GM23338 (cell line): Measurements from ENCODE around the gene TMBIM6. TPM values are rescaled to one million over a fixed set of nuclear protein-coding genes. Genes with fewer than 3 reads are reported as not detected.

ENCODE experiments used
- ATAC-seq: fragments of 200-7000 bp; cut with Tn5 transposase; 3 replicates; pipeline ENCODE4 v1.9.1; 2020
- DNase-seq: peaks from one replicate; pipeline ENCODE4 v3.0.0-alpha.2; 2015; ENCODE audit warnings: low spot score
- H2AFZ ChIP-seq: fragments of 200-600 bp; sonication (generic); 2 replicates; pipeline ENCODE4 v1.8.0; 2016; ENCODE audit warnings: antibody characterized with exemption, mild to moderate bottlenecking, moderate library complexity
- H3F3A ChIP-seq: fragments of 200-600 bp; sonication (generic); replicated peaks from 2 replicates; pipeline ENCODE4 v1.8.0; 2017; ENCODE audit warnings: antibody characterized with exemption, mixed run types, low read depth
- H3K27ac ChIP-seq: fragments of 200-600 bp; sonication (generic); 2 replicates; pipeline ENCODE4 v1.6.1; 2016; ENCODE audit warnings: low read depth
- H3K27me3 ChIP-seq: fragments of 200-600 bp; sonication (generic); 2 replicates; pipeline ENCODE4 v1.8.0; 2016; ENCODE audit warnings: mild to moderate bottlenecking, mixed run types, moderate library complexity; ENCODE audit not compliant: insufficient read depth
- H3K36me3 ChIP-seq: fragments of 200-600 bp; sonication (generic); 2 replicates; pipeline ENCODE4 v1.8.0; 2016; ENCODE audit warnings: mild to moderate bottlenecking; ENCODE audit not compliant: insufficient read depth
- H3K4me1 ChIP-seq: fragments of 200-600 bp; sonication (generic); 2 replicates; pipeline ENCODE4 v1.8.0; 2016; ENCODE audit warnings: mild to moderate bottlenecking, moderate library complexity; ENCODE audit not compliant: insufficient read depth
- H3K4me2 ChIP-seq: fragments of 200-600 bp; sonication (generic); 2 replicates; pipeline ENCODE4 v1.7.1; 2017; ENCODE audit warnings: mixed run types
- H3K4me3 ChIP-seq: fragments of 200-600 bp; sonication (generic); 2 replicates; pipeline ENCODE4 v1.6.1; 2016; ENCODE audit warnings: mixed run types
- H3K79me2 ChIP-seq: fragments of 200-600 bp; sonication (generic); replicated peaks from 2 replicates; pipeline ENCODE4 v1.8.0; 2017; ENCODE audit warnings: mild to moderate bottlenecking; ENCODE audit not compliant: insufficient read depth
- H3K9me2 ChIP-seq: fragments of 200-600 bp; sonication (generic); 2 replicates; pipeline ENCODE4 v1.8.0; 2017; ENCODE audit not compliant: insufficient read depth
- H4K20me1 ChIP-seq: fragments of 200-600 bp; sonication (generic); replicated peaks from 2 replicates; pipeline ENCODE4 v1.8.0; 2017; ENCODE audit warnings: mild to moderate bottlenecking; ENCODE audit not compliant: insufficient read depth
- H3K27ac Mint-ChIP-seq: 2 replicates; pipeline ENCODE4 v1.8.0; 2020; ENCODE audit warnings: inconsistent platforms, mild to moderate bottlenecking, moderate library complexity, mixed read lengths
- H3K27me3 Mint-ChIP-seq: 3 replicates; pipeline ENCODE4 v1.8.0; 2022; ENCODE audit warnings: low read depth, mild to moderate bottlenecking, moderate library complexity, mixed read lengths, inconsistent platforms; ENCODE audit not compliant: insufficient read depth, poor library complexity
- H3K36me3 Mint-ChIP-seq: 3 replicates; pipeline ENCODE4 v1.8.0; 2021; ENCODE audit warnings: low read depth, mild to moderate bottlenecking, inconsistent platforms, moderate library complexity, mixed read lengths
- H3K4me1 Mint-ChIP-seq: 3 replicates; pipeline ENCODE4 v1.8.0; 2020; ENCODE audit warnings: mild to moderate bottlenecking, inconsistent platforms, mixed read lengths
- H3K4me3 Mint-ChIP-seq: 3 replicates; pipeline ENCODE4 v1.8.0; 2021; ENCODE audit warnings: moderate library complexity, mild to moderate bottlenecking, inconsistent platforms, mixed read lengths
- H3K9me3 Mint-ChIP-seq: 3 replicates; pipeline ENCODE4 v1.8.0; 2020; ENCODE audit warnings: moderate library complexity, mild to moderate bottlenecking, inconsistent platforms, mixed read lengths
- CREB1 ChIP-seq: fragments of 250-450 bp; sonication (Bioruptor Pico); IDR thresholded peaks from 2 replicates; pipeline ENCODE4 v1.5.0; 2020; ENCODE audit warnings: low read depth, mild to moderate bottlenecking, moderate library complexity
- CTCF ChIP-seq, 2 experiments: fragments of 200-600 bp in 1 of 2; sonication (generic) in 1 of 2; conservative IDR thresholded peaks; 2 replicates each; pipeline versions ENCODE4 v1.5.1 to v1.6.1; 2016 to 2017; ENCODE audit warnings: antibody characterized with exemption in 2 of 2, low read depth in 2 of 2, mild to moderate bottlenecking in 2 of 2, moderate library complexity in 1 of 2
- JUNB ChIP-seq: IDR thresholded peaks from one replicate; pipeline ENCODE4 v1.6.1; 2016; ENCODE audit warnings: antibody characterized with exemption; ENCODE audit not compliant: unreplicated experiment
- NANOG ChIP-seq: IDR thresholded peaks from 2 replicates; pipeline ENCODE4 v1.6.1; 2016; ENCODE audit warnings: antibody characterized with exemption, borderline replicate concordance
- POLR2AphosphoS5 ChIP-seq: IDR thresholded peaks from 2 replicates; pipeline ENCODE4 v1.6.1; 2016; ENCODE audit warnings: antibody characterized with exemption, low read depth
- STAT1 ChIP-seq: IDR thresholded peaks from one replicate; pipeline ENCODE4 v1.6.1; 2016; ENCODE audit warnings: antibody characterized with exemption; ENCODE audit not compliant: unreplicated experiment
- ZNF114 ChIP-seq: fragments of 250-450 bp; sonication (Bioruptor Pico); IDR thresholded peaks from 2 replicates; pipeline ENCODE4 v1.5.0; 2020; ENCODE audit warnings: mild to moderate bottlenecking, moderate library complexity
- ZNF331 ChIP-seq: fragments of 250-450 bp; sonication (Bioruptor Pico); IDR thresholded peaks from 2 replicates; pipeline ENCODE4 v1.5.0; 2020; ENCODE audit warnings: low read depth, mild to moderate bottlenecking, moderate library complexity
- polyA plus RNA-seq: library from polyadenylated mRNA; unstranded; fragments of >200 nt; fragmentation: Nextera tagmentation; extraction: Ambion mirVana; gene quantifications from 2 replicates; pipeline ENCODE4 v1.2.1, GENCODE V29; 2016
- total RNA-seq: library from RNA; depleted of rRNA; stranded (reverse); fragments of >200 nt; shearing (Covaris generic); gene quantifications from 2 replicates; pipeline ENCODE4 v1.2.3, GENCODE V29; 2014
- TF ChIP-seq, protein P1 (sequence below): IDR thresholded peaks from 2 replicates; pipeline ENCODE4 v1.6.1; 2016; ENCODE audit warnings: antibody characterized with exemption
- TF ChIP-seq, protein P2 (sequence below): fragments of 250-450 bp; sonication (Bioruptor Pico); IDR thresholded peaks from 2 replicates; pipeline ENCODE4 v1.5.0; 2020; ENCODE audit warnings: mild to moderate bottlenecking, moderate library complexity
- TF ChIP-seq, protein P3 (sequence below): IDR thresholded peaks from one replicate; pipeline ENCODE4 v1.6.1; 2018; ENCODE audit warnings: antibody characterized with exemption; ENCODE audit not compliant: unreplicated experiment

Gene TMBIM6
- total and polyA plus RNA-seq, 2 experiments from 2014 or later, result 245 to 349 TPM

- Mint-ChIP-seq H3K27ac (peak overlapping the region; percentile 86), H3K27me3 (peaks cover 8% of the 10 kb centered on the region), H3K9me3 (no peaks in the 10 kb centered on the region), H3K4me3 (peak overlapping the region; percentile 42), H3K4me1 (peaks cover 44% of the 10 kb centered on the region), H3K36me3 (peaks cover 9% of the 10 kb centered on the region; the same call in 2 of the 3 replicates)
- H3K4me1 ChIP-seq, result peaks cover 38% of the 10 kb centered on the region
- DNase-seq, result no peak
- H3K27ac ChIP-seq, result peak overlapping the region; percentile 94
- ATAC-seq, result peak; percentile 40
- TF ChIP-seq ZNF331 (CRISPR knock-in tag) (no peak), CREB1 (CRISPR knock-in tag) (no peak), NANOG (no peak), STAT1 (no peak), ZNF114 (CRISPR knock-in tag) (no peak), JUNB (no peak), POLR2AphosphoS5 (no peak), CTCF (conservative IDR thresholded peaks at IDR 0.05; ENCODE audit: low read depth in 2 of 2) (no peak)
- TF ChIP-seq, protein P1, sequence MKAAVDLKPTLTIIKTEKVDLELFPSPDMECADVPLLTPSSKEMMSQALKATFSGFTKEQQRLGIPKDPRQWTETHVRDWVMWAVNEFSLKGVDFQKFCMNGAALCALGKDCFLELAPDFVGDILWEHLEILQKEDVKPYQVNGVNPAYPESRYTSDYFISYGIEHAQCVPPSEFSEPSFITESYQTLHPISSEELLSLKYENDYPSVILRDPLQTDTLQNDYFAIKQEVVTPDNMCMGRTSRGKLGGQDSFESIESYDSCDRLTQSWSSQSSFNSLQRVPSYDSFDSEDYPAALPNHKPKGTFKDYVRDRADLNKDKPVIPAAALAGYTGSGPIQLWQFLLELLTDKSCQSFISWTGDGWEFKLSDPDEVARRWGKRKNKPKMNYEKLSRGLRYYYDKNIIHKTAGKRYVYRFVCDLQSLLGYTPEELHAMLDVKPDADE, result no peak
- TF ChIP-seq, protein P2, sequence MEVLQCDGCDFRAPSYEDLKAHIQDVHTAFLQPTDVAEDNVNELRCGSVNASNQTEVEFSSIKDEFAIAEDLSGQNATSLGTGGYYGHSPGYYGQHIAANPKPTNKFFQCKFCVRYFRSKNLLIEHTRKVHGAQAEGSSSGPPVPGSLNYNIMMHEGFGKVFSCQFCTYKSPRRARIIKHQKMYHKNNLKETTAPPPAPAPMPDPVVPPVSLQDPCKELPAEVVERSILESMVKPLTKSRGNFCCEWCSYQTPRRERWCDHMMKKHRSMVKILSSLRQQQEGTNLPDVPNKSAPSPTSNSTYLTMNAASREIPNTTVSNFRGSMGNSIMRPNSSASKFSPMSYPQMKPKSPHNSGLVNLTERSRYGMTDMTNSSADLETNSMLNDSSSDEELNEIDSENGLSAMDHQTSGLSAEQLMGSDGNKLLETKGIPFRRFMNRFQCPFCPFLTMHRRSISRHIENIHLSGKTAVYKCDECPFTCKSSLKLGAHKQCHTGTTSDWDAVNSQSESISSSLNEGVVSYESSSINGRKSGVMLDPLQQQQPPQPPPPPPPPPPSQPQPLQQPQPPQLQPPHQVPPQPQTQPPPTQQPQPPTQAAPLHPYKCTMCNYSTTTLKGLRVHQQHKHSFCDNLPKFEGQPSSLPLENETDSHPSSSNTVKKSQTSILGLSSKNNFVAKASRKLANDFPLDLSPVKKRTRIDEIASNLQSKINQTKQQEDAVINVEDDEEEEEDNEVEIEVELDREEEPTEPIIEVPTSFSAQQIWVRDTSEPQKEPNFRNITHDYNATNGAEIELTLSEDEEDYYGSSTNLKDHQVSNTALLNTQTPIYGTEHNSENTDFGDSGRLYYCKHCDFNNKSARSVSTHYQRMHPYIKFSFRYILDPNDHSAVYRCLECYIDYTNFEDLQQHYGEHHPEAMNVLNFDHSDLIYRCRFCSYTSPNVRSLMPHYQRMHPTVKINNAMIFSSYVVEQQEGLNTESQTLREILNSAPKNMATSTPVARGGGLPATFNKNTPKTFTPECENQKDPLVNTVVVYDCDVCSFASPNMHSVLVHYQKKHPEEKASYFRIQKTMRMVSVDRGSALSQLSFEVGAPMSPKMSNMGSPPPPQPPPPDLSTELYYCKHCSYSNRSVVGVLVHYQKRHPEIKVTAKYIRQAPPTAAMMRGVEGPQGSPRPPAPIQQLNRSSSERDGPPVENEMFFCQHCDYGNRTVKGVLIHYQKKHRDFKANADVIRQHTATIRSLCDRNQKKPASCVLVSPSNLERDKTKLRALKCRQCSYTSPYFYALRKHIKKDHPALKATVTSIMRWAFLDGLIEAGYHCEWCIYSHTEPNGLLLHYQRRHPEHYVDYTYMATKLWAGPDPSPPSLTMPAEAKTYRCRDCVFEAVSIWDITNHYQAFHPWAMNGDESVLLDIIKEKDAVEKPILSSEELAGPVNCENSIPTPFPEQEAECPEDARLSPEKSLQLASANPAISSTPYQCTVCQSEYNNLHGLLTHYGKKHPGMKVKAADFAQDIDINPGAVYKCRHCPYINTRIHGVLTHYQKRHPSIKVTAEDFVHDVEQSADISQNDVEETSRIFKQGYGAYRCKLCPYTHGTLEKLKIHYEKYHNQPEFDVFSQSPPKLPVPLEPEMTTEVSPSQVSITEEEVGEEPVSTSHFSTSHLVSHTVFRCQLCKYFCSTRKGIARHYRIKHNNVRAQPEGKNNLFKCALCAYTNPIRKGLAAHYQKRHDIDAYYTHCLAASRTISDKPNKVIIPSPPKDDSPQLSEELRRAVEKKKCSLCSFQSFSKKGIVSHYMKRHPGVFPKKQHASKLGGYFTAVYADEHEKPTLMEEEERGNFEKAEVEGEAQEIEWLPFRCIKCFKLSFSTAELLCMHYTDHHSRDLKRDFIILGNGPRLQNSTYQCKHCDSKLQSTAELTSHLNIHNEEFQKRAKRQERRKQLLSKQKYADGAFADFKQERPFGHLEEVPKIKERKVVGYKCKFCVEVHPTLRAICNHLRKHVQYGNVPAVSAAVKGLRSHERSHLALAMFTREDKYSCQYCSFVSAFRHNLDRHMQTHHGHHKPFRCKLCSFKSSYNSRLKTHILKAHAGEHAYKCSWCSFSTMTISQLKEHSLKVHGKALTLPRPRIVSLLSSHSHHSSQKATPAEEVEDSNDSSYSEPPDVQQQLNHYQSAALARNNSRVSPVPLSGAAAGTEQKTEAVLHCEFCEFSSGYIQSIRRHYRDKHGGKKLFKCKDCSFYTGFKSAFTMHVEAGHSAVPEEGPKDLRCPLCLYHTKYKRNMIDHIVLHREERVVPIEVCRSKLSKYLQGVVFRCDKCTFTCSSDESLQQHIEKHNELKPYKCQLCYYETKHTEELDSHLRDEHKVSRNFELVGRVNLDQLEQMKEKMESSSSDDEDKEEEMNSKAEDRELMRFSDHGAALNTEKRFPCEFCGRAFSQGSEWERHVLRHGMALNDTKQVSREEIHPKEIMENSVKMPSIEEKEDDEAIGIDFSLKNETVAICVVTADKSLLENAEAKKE (CRISPR knock-in tag), result no peak
- TF ChIP-seq, protein P3, sequence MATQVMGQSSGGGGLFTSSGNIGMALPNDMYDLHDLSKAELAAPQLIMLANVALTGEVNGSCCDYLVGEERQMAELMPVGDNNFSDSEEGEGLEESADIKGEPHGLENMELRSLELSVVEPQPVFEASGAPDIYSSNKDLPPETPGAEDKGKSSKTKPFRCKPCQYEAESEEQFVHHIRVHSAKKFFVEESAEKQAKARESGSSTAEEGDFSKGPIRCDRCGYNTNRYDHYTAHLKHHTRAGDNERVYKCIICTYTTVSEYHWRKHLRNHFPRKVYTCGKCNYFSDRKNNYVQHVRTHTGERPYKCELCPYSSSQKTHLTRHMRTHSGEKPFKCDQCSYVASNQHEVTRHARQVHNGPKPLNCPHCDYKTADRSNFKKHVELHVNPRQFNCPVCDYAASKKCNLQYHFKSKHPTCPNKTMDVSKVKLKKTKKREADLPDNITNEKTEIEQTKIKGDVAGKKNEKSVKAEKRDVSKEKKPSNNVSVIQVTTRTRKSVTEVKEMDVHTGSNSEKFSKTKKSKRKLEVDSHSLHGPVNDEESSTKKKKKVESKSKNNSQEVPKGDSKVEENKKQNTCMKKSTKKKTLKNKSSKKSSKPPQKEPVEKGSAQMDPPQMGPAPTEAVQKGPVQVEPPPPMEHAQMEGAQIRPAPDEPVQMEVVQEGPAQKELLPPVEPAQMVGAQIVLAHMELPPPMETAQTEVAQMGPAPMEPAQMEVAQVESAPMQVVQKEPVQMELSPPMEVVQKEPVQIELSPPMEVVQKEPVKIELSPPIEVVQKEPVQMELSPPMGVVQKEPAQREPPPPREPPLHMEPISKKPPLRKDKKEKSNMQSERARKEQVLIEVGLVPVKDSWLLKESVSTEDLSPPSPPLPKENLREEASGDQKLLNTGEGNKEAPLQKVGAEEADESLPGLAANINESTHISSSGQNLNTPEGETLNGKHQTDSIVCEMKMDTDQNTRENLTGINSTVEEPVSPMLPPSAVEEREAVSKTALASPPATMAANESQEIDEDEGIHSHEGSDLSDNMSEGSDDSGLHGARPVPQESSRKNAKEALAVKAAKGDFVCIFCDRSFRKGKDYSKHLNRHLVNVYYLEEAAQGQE, result no peak
- peak overlapping the region; percentile 73 for H3K4me2 ChIP-seq
- H3K4me3 ChIP-seq, result peak overlapping the region; percentile 42
- H3K79me2 ChIP-seq, result peaks cover 34% of the 10 kb centered on the region
- 0 out of 2 replicates have a peak, but pooled peaks cover 4% of the 10 kb centered on the region for H3K36me3 ChIP-seq
- H3K9me2 ChIP-seq, result no peaks in the 10 kb centered on the region
- peaks cover 3% of the 10 kb centered on the region for H4K20me1 ChIP-seq
- no peaks in the 10 kb centered on the region for H3K27me3 ChIP-seq
- no peak overlapping the region for H2AFZ ChIP-seq
- H3F3A ChIP-seq, result peaks cover 4% of the 10 kb centered on the region; the same call in 1 of the 2 replicates
Observed at GRCh38 chr12:49809381-49809905, 68.1 kb downstream of the TMBIM6 start.
